Measurements from ENCODE around the gene LEP. TPM values are rescaled to one million over a fixed set of nuclear protein-coding genes. Genes with fewer than 3 reads are reported as not detected.

The LEP gene
- total and polyA plus RNA-seq, 2 experiments from 2014 or later = 0.11 to 0.22 TPM

GRCh38 chr7:128266883-128267594, 26.0 kb downstream of the LEP start:
- peak; percentile 70 for DNase-seq
- peak overlapping the region; percentile 68 for H3K9ac ChIP-seq
- peak overlapping the region; percentile 62 for H3K4me3 ChIP-seq
- in situ Hi-C loops (cut with MboI) = no loop called here
- peaks cover 23% of the 10 kb centered on the region for H3K4me1 ChIP-seq (ENCODE audit: insufficient read depth)
- H3K27ac ChIP-seq = peak overlapping the region; percentile 64
- H3K9me2 ChIP-seq (ENCODE audit: insufficient read depth) = no peaks in the 10 kb centered on the region
- H4K20me1 ChIP-seq (ENCODE audit: insufficient read depth) = no peaks in the 10 kb centered on the region
- H3K79me2 ChIP-seq (ENCODE audit: insufficient read depth) = no peaks in the 10 kb centered on the region
- no peaks in the 10 kb centered on the region for H3K27me3 ChIP-seq (replicated peaks; ENCODE audit: insufficient read depth)
- peak overlapping the region; percentile 94 for H3K4me2 ChIP-seq (ENCODE audit: unreplicated experiment)
- WGBS, 2 experiments (ENCODE audit: low coverage in 1 of 2, low lambda C conversion rate in 2 of 2, missing lambda C conversion rate in 2 of 2) = 6% methylated on average over 16 of the region's 16 CpGs
- H3F3A ChIP-seq (ENCODE audit: insufficient read depth) = peaks cover 10% of the 10 kb centered on the region; the same call in 1 of the 2 replicates
- H3K9me3 ChIP-seq (ENCODE audit: low read depth) = no peaks in the 10 kb centered on the region
- no peaks in the 10 kb centered on the region for H3K36me3 ChIP-seq (ENCODE audit: low read depth)
- peak overlapping the region; percentile 98 for H2AFZ ChIP-seq
- TF ChIP-seq EZH2 (IDR thresholded peaks at IDR 0.05; ENCODE audit: insufficient read depth, poor library complexity, severe bottlenecking) (no peak), EZH2phosphoT487 (IDR thresholded peaks at IDR 0.05; ENCODE audit: insufficient read depth, low read depth) (no peak)

- 44 to 50% methylated on average over 4 of the region's 4 CpGs for WGBS, 2 experiments (ENCODE audit: low coverage in 1 of 2, low lambda C conversion rate in 2 of 2, missing lambda C conversion rate in 2 of 2)
- H3K9ac ChIP-seq = peak overlapping the region; percentile 68
- H3K9me2 ChIP-seq (ENCODE audit: insufficient read depth) = no peaks in the 10 kb centered on the region
- H3K27me3 ChIP-seq (replicated peaks; ENCODE audit: insufficient read depth) = no peaks in the 10 kb centered on the region
- H3K79me2 ChIP-seq (ENCODE audit: insufficient read depth) = no peaks in the 10 kb centered on the region
- H3K36me3 ChIP-seq (ENCODE audit: low read depth) = no peaks in the 10 kb centered on the region
- peak overlapping the region; percentile 62 for H3K4me3 ChIP-seq
- no peak for TF ChIP-seq EZH2 (IDR thresholded peaks at IDR 0.05; ENCODE audit: insufficient read depth, poor library complexity, severe bottlenecking)
- TF ChIP-seq EZH2phosphoT487 (IDR thresholded peaks at IDR 0.05; ENCODE audit: insufficient read depth, low read depth) = no peak
- peaks cover 10% of the 10 kb centered on the region; the same call in 1 of the 2 replicates for H3F3A ChIP-seq (ENCODE audit: insufficient read depth)
- no peaks in the 10 kb centered on the region for H3K9me3 ChIP-seq (ENCODE audit: low read depth)
- no peaks in the 10 kb centered on the region for H4K20me1 ChIP-seq (ENCODE audit: insufficient read depth)
- in situ Hi-C loops (cut with MboI) = no loop called here
- no peak for DNase-seq
- H3K4me2 ChIP-seq (ENCODE audit: unreplicated experiment) = peak overlapping the region; percentile 94
- H3K27ac ChIP-seq = peak overlapping the region; percentile 64
- peak overlapping the region; percentile 98 for H2AFZ ChIP-seq
- peaks cover 23% of the 10 kb centered on the region for H3K4me1 ChIP-seq (ENCODE audit: insufficient read depth)
Observed at GRCh38 chr7:128267595-128267924, 26.5 kb downstream of the LEP start.

GRCh38 chr7:128268233-128268632, 27.2 kb downstream of the LEP start:
- no peak for DNase-seq
- in situ Hi-C loops (cut with MboI) = no loop called here
- no peaks in the 10 kb centered on the region for H3K79me2 ChIP-seq (ENCODE audit: insufficient read depth)
- peaks cover 23% of the 10 kb centered on the region for H3K4me1 ChIP-seq (ENCODE audit: insufficient read depth)
- no peaks in the 10 kb centered on the region for H3K9me2 ChIP-seq (ENCODE audit: insufficient read depth)
- no peak for TF ChIP-seq EZH2phosphoT487 (IDR thresholded peaks at IDR 0.05; ENCODE audit: insufficient read depth, low read depth)
- no peak overlapping the region for H2AFZ ChIP-seq
- H3K9me3 ChIP-seq (ENCODE audit: low read depth) = no peaks in the 10 kb centered on the region
- H3F3A ChIP-seq (ENCODE audit: insufficient read depth) = peaks cover 10% of the 10 kb centered on the region; the same call in 1 of the 2 replicates
- H3K4me3 ChIP-seq = no peak overlapping the region
- H3K9ac ChIP-seq = no peak overlapping the region
- no peaks in the 10 kb centered on the region for H4K20me1 ChIP-seq (ENCODE audit: insufficient read depth)
- H3K4me2 ChIP-seq (ENCODE audit: unreplicated experiment) = no peak overlapping the region
- H3K36me3 ChIP-seq (ENCODE audit: low read depth) = no peaks in the 10 kb centered on the region
- H3K27ac ChIP-seq = no peak overlapping the region
- no peaks in the 10 kb centered on the region for H3K27me3 ChIP-seq (replicated peaks; ENCODE audit: insufficient read depth)
- 52 to 59% methylated on average over 2 of the region's 2 CpGs for WGBS, 2 experiments (ENCODE audit: low coverage in 1 of 2, low lambda C conversion rate in 2 of 2, missing lambda C conversion rate in 2 of 2)

- H3F3A ChIP-seq (ENCODE audit: insufficient read depth) = peaks cover 10% of the 10 kb centered on the region; the same call in 1 of the 2 replicates
- peak overlapping the region; percentile 39 for H3K9ac ChIP-seq
- TF ChIP-seq EZH2 (IDR thresholded peaks at IDR 0.05; ENCODE audit: insufficient read depth, poor library complexity, severe bottlenecking) (no peak), EZH2phosphoT487 (IDR thresholded peaks at IDR 0.05; ENCODE audit: insufficient read depth, low read depth) (no peak)
- DNase-seq = peak; percentile 49
- no peaks in the 10 kb centered on the region for H4K20me1 ChIP-seq (ENCODE audit: insufficient read depth)
- H3K9me2 ChIP-seq (ENCODE audit: insufficient read depth) = no peaks in the 10 kb centered on the region
- H3K79me2 ChIP-seq (ENCODE audit: insufficient read depth) = no peaks in the 10 kb centered on the region
- in situ Hi-C loops (cut with MboI) = no loop called here
- H3K4me2 ChIP-seq (ENCODE audit: unreplicated experiment) = peak overlapping the region; percentile 51
- no peaks in the 10 kb centered on the region for H3K27me3 ChIP-seq (replicated peaks; ENCODE audit: insufficient read depth)
- H3K9me3 ChIP-seq (ENCODE audit: low read depth) = no peaks in the 10 kb centered on the region
- 0 out of 2 replicates have a peak overlapping the region, but pooled peaks have one; percentile 53 for H3K4me3 ChIP-seq
- no peak overlapping the region for H3K27ac ChIP-seq
- H2AFZ ChIP-seq = peak overlapping the region; percentile 79
- no peaks in the 10 kb centered on the region for H3K36me3 ChIP-seq (ENCODE audit: low read depth)
- WGBS, 2 experiments (ENCODE audit: low coverage in 1 of 2, low lambda C conversion rate in 2 of 2, missing lambda C conversion rate in 2 of 2) = 7 to 10% methylated on average over 31 of the region's 31 CpGs
- peaks cover 31% of the 10 kb centered on the region for H3K4me1 ChIP-seq (ENCODE audit: insufficient read depth)
Observed at GRCh38 chr7:128270826-128271272, 29.8 kb downstream of the LEP start.
